OCI-LY3 (cell line): ENCODE measurements around the gene TIAM2.

ENCODE experiments used
- H2AFZ ChIP-seq: fragments of 200-600, 300-600 bp; shearing (Covaris generic); 2 replicates; pipeline ENCODE4 v1.6.0; 2014; ENCODE audit warnings: antibody characterized with exemption, low read depth, low read length
- H3K27ac ChIP-seq: fragments of 200-600, 300-600 bp; sonication (generic); 2 replicates; pipeline ENCODE4 v1.5.1; 2014; ENCODE audit warnings: mild to moderate bottlenecking, low read length, moderate library complexity, mixed read lengths
- H3K27me3 ChIP-seq: fragments of 200-600, 300-600 bp; sonication (generic); 2 replicates; pipeline ENCODE4 v1.6.1; 2014; ENCODE audit warnings: low read depth, low read length, mixed read lengths
- H3K36me3 ChIP-seq: fragments of 200-600, 300-600 bp; sonication (generic); replicated peaks from 2 replicates; pipeline ENCODE3; 2014; ENCODE audit warnings: low read depth, low read length, mixed read lengths
- H3K4me1 ChIP-seq: fragments of 300-600, 200-600 bp; sonication (generic); 2 replicates; pipeline ENCODE4 v1.6.1; 2014; ENCODE audit warnings: low read length, mixed read lengths
- H3K4me2 ChIP-seq: fragments of 200-600, 300-600 bp; sonication (generic); 2 replicates; pipeline ENCODE4 v1.6.1; 2014; ENCODE audit warnings: low read length, mixed read lengths
- H3K4me3 ChIP-seq: fragments of 300-600, 200-600 bp; sonication (generic); 2 replicates; pipeline ENCODE4 v1.5.1; 2014; ENCODE audit warnings: antibody characterized with exemption, mild to moderate bottlenecking, low read length, moderate library complexity
- H3K79me2 ChIP-seq: fragments of 300-600, 200-600 bp; shearing (Covaris generic); 2 replicates; pipeline ENCODE4 v1.6.1; 2014; ENCODE audit warnings: mild to moderate bottlenecking, low read length, mixed read lengths
- H3K9ac ChIP-seq: fragments of 300-600, 200-600 bp; shearing (Covaris generic); 2 replicates; pipeline ENCODE4 v1.6.0; 2014; ENCODE audit warnings: mild to moderate bottlenecking, low read length, moderate library complexity
- H3K9me3 ChIP-seq: fragments of 200-600, 300-600 bp; shearing (Covaris generic); 2 replicates; pipeline ENCODE4 v1.6.1; 2014; ENCODE audit warnings: low read length, mixed read lengths; ENCODE audit not compliant: insufficient read depth
- H4K20me1 ChIP-seq: fragments of 200-600, 300-600 bp; sonication (generic); 2 replicates; pipeline ENCODE4 v1.6.1; 2016; ENCODE audit warnings: low read length, mixed read lengths; ENCODE audit not compliant: insufficient read depth
- CTCF ChIP-seq: fragments of 200-600, 300-600 bp; sonication (generic); IDR thresholded peaks from 2 replicates; pipeline ENCODE4 v1.5.1; 2014; ENCODE audit warnings: antibody characterized with exemption, low read length, low read depth
- EZH2phosphoT487 ChIP-seq: fragments of 200-600 bp; shearing (Covaris generic); IDR thresholded peaks from 2 replicates; pipeline ENCODE4 v1.6.1; 2018; ENCODE audit warnings: antibody characterized with exemption, mixed run types, low read depth

TIAM2 gene

DNA sequence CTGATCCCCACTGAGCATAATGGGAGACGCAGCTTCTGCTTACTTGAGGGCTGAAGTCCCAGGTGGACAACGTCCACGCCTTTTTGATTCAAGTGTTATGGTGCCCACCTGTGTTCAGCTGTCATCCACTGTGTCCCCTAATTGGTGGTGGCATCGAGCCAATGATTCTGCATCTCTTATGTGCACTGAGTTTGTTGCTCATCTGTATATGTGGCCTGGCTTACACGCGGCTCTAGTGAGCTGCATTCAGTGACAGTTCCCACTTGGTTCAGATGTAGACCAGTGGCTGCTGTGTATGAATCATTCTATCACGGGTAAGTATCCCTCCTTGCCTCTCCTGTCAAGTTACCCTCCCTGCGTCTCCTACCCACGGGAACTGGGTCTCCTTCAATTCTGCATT lies 137.5 kb downstream of the TIAM2 start:
- Histone ChIP-seq H4K20me1 (no peaks in the 10 kb centered on the region), H3K27me3 (no peaks in the 10 kb centered on the region), H2AFZ (no peak overlapping the region), H3K27ac (no peak overlapping the region), H3K4me3 (no peak overlapping the region), H3K9me3 (no peaks in the 10 kb centered on the region), H3K79me2 (no peaks in the 10 kb centered on the region), H3K9ac (no peak overlapping the region), H3K36me3 (no peaks in the 10 kb centered on the region), H3K4me1 (no peaks in the 10 kb centered on the region), H3K4me2 (no peak overlapping the region)
- no peak for TF ChIP-seq CTCF
- TF ChIP-seq EZH2phosphoT487, result no peak

GRCh38 chr6:155141002-155141401 lies 145.9 kb downstream of the TIAM2 start:
- no peaks in the 10 kb centered on the region for H4K20me1 ChIP-seq
- no peaks in the 10 kb centered on the region for H3K79me2 ChIP-seq
- no peak overlapping the region for H2AFZ ChIP-seq
- no peak overlapping the region for H3K9ac ChIP-seq
- no peaks in the 10 kb centered on the region for H3K36me3 ChIP-seq
- no peak overlapping the region for H3K4me2 ChIP-seq
- H3K9me3 ChIP-seq, result no peaks in the 10 kb centered on the region
- H3K4me3 ChIP-seq, result no peak overlapping the region
- TF ChIP-seq EZH2phosphoT487, result no peak
- no peak for TF ChIP-seq CTCF
- no peak overlapping the region for H3K27ac ChIP-seq
- no peaks in the 10 kb centered on the region for H3K27me3 ChIP-seq
- H3K4me1 ChIP-seq, result peaks cover 8% of the 10 kb centered on the region; the same call in 1 of the 2 replicates

GRCh38 chr6:155141512-155141911 lies 146.4 kb downstream of the TIAM2 start:
- H3K4me1 ChIP-seq, result peaks cover 8% of the 10 kb centered on the region; the same call in 1 of the 2 replicates
- H3K79me2 ChIP-seq, result no peaks in the 10 kb centered on the region
- no peak overlapping the region for H3K4me3 ChIP-seq
- H3K9ac ChIP-seq, result no peak overlapping the region
- no peak for TF ChIP-seq CTCF
- TF ChIP-seq EZH2phosphoT487, result no peak
- no peak overlapping the region for H3K27ac ChIP-seq
- H3K27me3 ChIP-seq, result no peaks in the 10 kb centered on the region
- no peaks in the 10 kb centered on the region for H3K9me3 ChIP-seq
- no peak overlapping the region for H3K4me2 ChIP-seq
- no peak overlapping the region for H2AFZ ChIP-seq
- H3K36me3 ChIP-seq, result no peaks in the 10 kb centered on the region
- H4K20me1 ChIP-seq, result no peaks in the 10 kb centered on the region

DNA sequence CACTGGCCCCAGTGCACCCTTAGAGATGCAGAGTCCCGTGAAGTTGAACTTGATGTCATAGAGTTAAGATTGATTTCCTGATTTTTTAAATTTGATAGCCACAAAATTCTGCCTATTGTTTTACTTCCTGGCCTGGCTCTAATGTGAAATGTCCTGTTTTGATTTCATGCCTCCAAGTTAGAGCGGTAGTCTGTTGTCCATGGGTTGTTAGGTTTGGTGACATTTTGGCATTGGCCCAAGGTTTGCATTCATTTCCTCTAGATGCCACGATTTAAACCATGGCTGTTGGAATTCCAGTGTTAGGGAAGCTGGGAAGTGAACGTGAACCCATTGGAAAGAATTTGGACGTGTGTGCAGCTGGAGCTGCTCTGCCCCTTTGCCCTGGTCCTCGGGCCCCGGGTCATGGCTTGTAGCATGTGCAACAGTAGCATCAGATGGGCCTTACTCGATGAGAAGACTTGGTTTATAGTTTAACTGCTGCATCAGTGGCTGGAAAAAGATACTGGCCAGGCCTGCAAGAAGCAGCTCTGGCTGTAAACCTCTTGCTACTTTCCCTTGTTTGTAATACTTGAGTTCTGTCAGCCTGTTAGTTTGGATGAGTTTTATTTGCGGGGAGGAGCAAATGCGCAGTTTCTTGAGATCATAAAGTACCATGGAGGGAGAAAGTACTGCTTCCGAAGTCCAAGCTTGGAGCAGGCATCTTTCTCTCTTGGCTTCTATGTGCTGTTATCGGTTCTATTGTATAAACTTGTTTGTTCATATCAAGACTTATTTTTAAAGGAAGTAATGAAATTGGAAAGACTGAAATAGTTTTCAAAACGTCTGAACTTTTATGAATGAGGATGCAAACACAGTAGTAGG lies 147.3 kb downstream of the TIAM2 start:
- Histone ChIP-seq H3K4me1 (peaks cover 8% of the 10 kb centered on the region; the same call in 1 of the 2 replicates), H3K27ac (no peak overlapping the region), H3K4me2 (peak overlapping the region; percentile 43; the same call in 1 of the 2 replicates), H3K79me2 (no peaks in the 10 kb centered on the region), H3K36me3 (no peaks in the 10 kb centered on the region), H3K4me3 (no peak overlapping the region), H3K9me3 (no peaks in the 10 kb centered on the region), H2AFZ (0 out of 2 replicates have a peak overlapping the region, but pooled peaks have one; percentile 54), H3K9ac (no peak overlapping the region), H3K27me3 (no peaks in the 10 kb centered on the region), H4K20me1 (no peaks in the 10 kb centered on the region)
- TF ChIP-seq EZH2phosphoT487 (no peak), CTCF (no peak)
